Esophagus squamous epithelium (tissue), 4 donors: ENCODE results near the gene NIP7.

Experiments used
- CTCF ChIP-seq, 6 experiments: fragments of 450-650 bp in 4 of 6; fragments of 200-600 bp in 2 of 6; sonication (generic) in 2 of 6; IDR thresholded peaks; one replicate each; pipeline ENCODE4 v1.5.1; 2016 to 2019; ENCODE audit warnings: antibody characterized with exemption in 6 of 6, mild to moderate bottlenecking in 4 of 6, moderate library complexity in 4 of 6
- POLR2A ChIP-seq, 4 donors: fragments of 450-650 bp; IDR thresholded peaks; one replicate each; pipeline ENCODE4 v1.6.1; 2017; ENCODE audit warnings: antibody characterized with exemption in 4 of 4, mild to moderate bottlenecking in 4 of 4, moderate library complexity in 3 of 4

GRCh38 chr16:69311533-69312387 is 27.8 kb upstream of the NIP7 start:
- TF ChIP-seq CTCF (IDR thresholded peaks at IDR 0.05) (no peak), POLR2A (IDR thresholded peaks at IDR 0.05) (no peak)
